OCI-LY3 (cell line): Measurements from ENCODE around the gene SELENBP1.
A peak's percentile ranks its signal among the peaks of the same experiment; 100 is the strongest.

Experiments
- H2AFZ ChIP-seq: fragments of 200-600, 300-600 bp; shearing (Covaris generic); 2 replicates; pipeline ENCODE4 v1.6.0; 2014; ENCODE audit warnings: antibody characterized with exemption, low read depth, low read length
- H3K27ac ChIP-seq: fragments of 200-600, 300-600 bp; sonication (generic); 2 replicates; pipeline ENCODE4 v1.5.1; 2014; ENCODE audit warnings: mild to moderate bottlenecking, low read length, moderate library complexity, mixed read lengths
- H3K27me3 ChIP-seq: fragments of 200-600, 300-600 bp; sonication (generic); 2 replicates; pipeline ENCODE4 v1.6.1; 2014; ENCODE audit warnings: low read depth, low read length, mixed read lengths
- H3K36me3 ChIP-seq: fragments of 200-600, 300-600 bp; sonication (generic); replicated peaks from 2 replicates; pipeline ENCODE3; 2014; ENCODE audit warnings: low read depth, low read length, mixed read lengths
- H3K4me1 ChIP-seq: fragments of 300-600, 200-600 bp; sonication (generic); 2 replicates; pipeline ENCODE4 v1.6.1; 2014; ENCODE audit warnings: low read length, mixed read lengths
- H3K4me2 ChIP-seq: fragments of 200-600, 300-600 bp; sonication (generic); 2 replicates; pipeline ENCODE4 v1.6.1; 2014; ENCODE audit warnings: low read length, mixed read lengths
- H3K4me3 ChIP-seq: fragments of 300-600, 200-600 bp; sonication (generic); 2 replicates; pipeline ENCODE4 v1.5.1; 2014; ENCODE audit warnings: antibody characterized with exemption, mild to moderate bottlenecking, low read length, moderate library complexity
- H3K79me2 ChIP-seq: fragments of 300-600, 200-600 bp; shearing (Covaris generic); 2 replicates; pipeline ENCODE4 v1.6.1; 2014; ENCODE audit warnings: mild to moderate bottlenecking, low read length, mixed read lengths
- H3K9ac ChIP-seq: fragments of 300-600, 200-600 bp; shearing (Covaris generic); 2 replicates; pipeline ENCODE4 v1.6.0; 2014; ENCODE audit warnings: mild to moderate bottlenecking, low read length, moderate library complexity
- H3K9me3 ChIP-seq: fragments of 200-600, 300-600 bp; shearing (Covaris generic); 2 replicates; pipeline ENCODE4 v1.6.1; 2014; ENCODE audit warnings: low read length, mixed read lengths; ENCODE audit not compliant: insufficient read depth
- H4K20me1 ChIP-seq: fragments of 200-600, 300-600 bp; sonication (generic); 2 replicates; pipeline ENCODE4 v1.6.1; 2016; ENCODE audit warnings: low read length, mixed read lengths; ENCODE audit not compliant: insufficient read depth
- CTCF ChIP-seq: fragments of 200-600, 300-600 bp; sonication (generic); IDR thresholded peaks from 2 replicates; pipeline ENCODE4 v1.5.1; 2014; ENCODE audit warnings: antibody characterized with exemption, low read length, low read depth
- EZH2phosphoT487 ChIP-seq: fragments of 200-600 bp; shearing (Covaris generic); IDR thresholded peaks from 2 replicates; pipeline ENCODE4 v1.6.1; 2018; ENCODE audit warnings: antibody characterized with exemption, mixed run types, low read depth

The SELENBP1 gene

GRCh38 chr1:151377150-151377884, 4.8 kb upstream of the SELENBP1 start:
- H3K4me3 ChIP-seq, result no peak overlapping the region
- H3K27ac ChIP-seq, result no peak overlapping the region
- no peaks in the 10 kb centered on the region for H3K36me3 ChIP-seq
- no peak overlapping the region for H2AFZ ChIP-seq
- no peaks in the 10 kb centered on the region for H3K9me3 ChIP-seq
- H3K4me1 ChIP-seq, result peaks cover 6% of the 10 kb centered on the region; the same call in 1 of the 2 replicates
- H3K79me2 ChIP-seq, result no peaks in the 10 kb centered on the region
- no peak overlapping the region for H3K4me2 ChIP-seq
- TF ChIP-seq CTCF (no peak), EZH2phosphoT487 (no peak)
- H3K27me3 ChIP-seq, result no peaks in the 10 kb centered on the region
- H3K9ac ChIP-seq, result no peak overlapping the region
- no peaks in the 10 kb centered on the region for H4K20me1 ChIP-seq

- Histone ChIP-seq H3K27ac (no peak overlapping the region), H3K36me3 (no peaks in the 10 kb centered on the region), H3K9ac (no peak overlapping the region), H2AFZ (no peak overlapping the region), H3K4me2 (no peak overlapping the region), H3K9me3 (no peaks in the 10 kb centered on the region), H4K20me1 (no peaks in the 10 kb centered on the region), H3K27me3 (no peaks in the 10 kb centered on the region), H3K4me3 (no peak overlapping the region), H3K79me2 (no peaks in the 10 kb centered on the region), H3K4me1 (peaks cover 12% of the 10 kb centered on the region; the same call in 1 of the 2 replicates)
- TF ChIP-seq CTCF (no peak), EZH2phosphoT487 (no peak)
Observed at GRCh38 chr1:151373196-151373595, 691 bp upstream of the SELENBP1 start.

GRCh38 chr1:151371370-151372057, 991 bp downstream of the SELENBP1 start:
- H3K4me2 ChIP-seq, result no peak overlapping the region
- no peaks in the 10 kb centered on the region for H4K20me1 ChIP-seq
- no peaks in the 10 kb centered on the region for H3K79me2 ChIP-seq
- H3K4me3 ChIP-seq, result no peak overlapping the region
- no peaks in the 10 kb centered on the region for H3K36me3 ChIP-seq
- no peaks in the 10 kb centered on the region for H3K9me3 ChIP-seq
- H3K27me3 ChIP-seq, result no peaks in the 10 kb centered on the region
- TF ChIP-seq EZH2phosphoT487 (no peak), CTCF (no peak)
- no peak overlapping the region for H2AFZ ChIP-seq
- no peak overlapping the region for H3K9ac ChIP-seq
- H3K4me1 ChIP-seq, result peaks cover 12% of the 10 kb centered on the region; the same call in 1 of the 2 replicates
- no peak overlapping the region for H3K27ac ChIP-seq

GRCh38 chr1:151370211-151370911, 2.1 kb downstream of the SELENBP1 start:
- no peak overlapping the region for H3K27ac ChIP-seq

More at GRCh38 chr1:151370211-151370911, 2.1 kb downstream of the SELENBP1 start:
- TF ChIP-seq EZH2phosphoT487, result no peak
- no peak for TF ChIP-seq CTCF
- Histone ChIP-seq H3K4me2 (no peak overlapping the region), H3K9ac (no peak overlapping the region), H3K4me3 (no peak overlapping the region), H2AFZ (peak overlapping the region; percentile 86), H3K9me3 (no peaks in the 10 kb centered on the region), H4K20me1 (no peaks in the 10 kb centered on the region), H3K27me3 (no peaks in the 10 kb centered on the region), H3K79me2 (no peaks in the 10 kb centered on the region), H3K4me1 (peaks cover 12% of the 10 kb centered on the region; the same call in 1 of the 2 replicates), H3K36me3 (no peaks in the 10 kb centered on the region)
